PC-9 (cell line): ENCODE data around the gene OR5AR1.

Experiments used
- EZH2 ChIP-seq: fragments of 200-600 bp; sonication (generic); IDR thresholded peaks from 2 replicates; pipeline ENCODE4 v1.8.0; 2017; ENCODE audit warnings: antibody characterized with exemption, low read depth
- TF ChIP-seq, protein P1 (sequence below): fragments of 200-600 bp; sonication (generic); conservative IDR thresholded peaks from 2 replicates; pipeline ENCODE4 v1.6.1; 2017; ENCODE audit warnings: mixed run types, antibody characterized with exemption, mild to moderate bottlenecking, moderate library complexity

DNA sequence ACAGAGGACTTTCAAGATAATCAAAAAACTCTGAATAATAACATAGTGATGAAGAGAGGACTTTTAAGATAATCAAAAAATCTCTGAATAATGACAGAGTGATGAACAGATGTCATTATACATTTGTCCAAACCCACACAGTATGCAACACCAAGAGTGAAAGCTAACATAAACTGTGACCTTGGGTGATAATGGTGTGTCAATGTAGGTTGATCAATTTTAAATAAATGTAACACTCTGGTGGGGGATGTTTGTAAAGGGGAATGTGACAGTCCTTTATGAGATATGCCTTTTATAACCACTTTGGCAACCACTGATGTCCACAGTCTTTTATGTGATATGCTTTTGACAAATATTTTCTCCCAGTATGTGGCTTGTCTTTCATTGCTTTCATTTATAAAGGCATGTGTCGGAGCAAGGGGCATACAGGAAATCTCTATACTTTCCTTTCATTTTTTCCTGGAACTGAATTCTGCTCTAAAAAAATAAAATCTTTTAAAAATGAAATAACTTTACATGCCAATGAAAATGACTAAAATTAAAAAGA, 25.1 kb downstream of the OR5AR1 start:
- TF ChIP-seq, protein P1, sequence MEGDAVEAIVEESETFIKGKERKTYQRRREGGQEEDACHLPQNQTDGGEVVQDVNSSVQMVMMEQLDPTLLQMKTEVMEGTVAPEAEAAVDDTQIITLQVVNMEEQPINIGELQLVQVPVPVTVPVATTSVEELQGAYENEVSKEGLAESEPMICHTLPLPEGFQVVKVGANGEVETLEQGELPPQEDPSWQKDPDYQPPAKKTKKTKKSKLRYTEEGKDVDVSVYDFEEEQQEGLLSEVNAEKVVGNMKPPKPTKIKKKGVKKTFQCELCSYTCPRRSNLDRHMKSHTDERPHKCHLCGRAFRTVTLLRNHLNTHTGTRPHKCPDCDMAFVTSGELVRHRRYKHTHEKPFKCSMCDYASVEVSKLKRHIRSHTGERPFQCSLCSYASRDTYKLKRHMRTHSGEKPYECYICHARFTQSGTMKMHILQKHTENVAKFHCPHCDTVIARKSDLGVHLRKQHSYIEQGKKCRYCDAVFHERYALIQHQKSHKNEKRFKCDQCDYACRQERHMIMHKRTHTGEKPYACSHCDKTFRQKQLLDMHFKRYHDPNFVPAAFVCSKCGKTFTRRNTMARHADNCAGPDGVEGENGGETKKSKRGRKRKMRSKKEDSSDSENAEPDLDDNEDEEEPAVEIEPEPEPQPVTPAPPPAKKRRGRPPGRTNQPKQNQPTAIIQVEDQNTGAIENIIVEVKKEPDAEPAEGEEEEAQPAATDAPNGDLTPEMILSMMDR = no peak
- TF ChIP-seq EZH2 = no peak
